Measurements from ENCODE around the gene SS18L1.

The SS18L1 gene

DNA sequence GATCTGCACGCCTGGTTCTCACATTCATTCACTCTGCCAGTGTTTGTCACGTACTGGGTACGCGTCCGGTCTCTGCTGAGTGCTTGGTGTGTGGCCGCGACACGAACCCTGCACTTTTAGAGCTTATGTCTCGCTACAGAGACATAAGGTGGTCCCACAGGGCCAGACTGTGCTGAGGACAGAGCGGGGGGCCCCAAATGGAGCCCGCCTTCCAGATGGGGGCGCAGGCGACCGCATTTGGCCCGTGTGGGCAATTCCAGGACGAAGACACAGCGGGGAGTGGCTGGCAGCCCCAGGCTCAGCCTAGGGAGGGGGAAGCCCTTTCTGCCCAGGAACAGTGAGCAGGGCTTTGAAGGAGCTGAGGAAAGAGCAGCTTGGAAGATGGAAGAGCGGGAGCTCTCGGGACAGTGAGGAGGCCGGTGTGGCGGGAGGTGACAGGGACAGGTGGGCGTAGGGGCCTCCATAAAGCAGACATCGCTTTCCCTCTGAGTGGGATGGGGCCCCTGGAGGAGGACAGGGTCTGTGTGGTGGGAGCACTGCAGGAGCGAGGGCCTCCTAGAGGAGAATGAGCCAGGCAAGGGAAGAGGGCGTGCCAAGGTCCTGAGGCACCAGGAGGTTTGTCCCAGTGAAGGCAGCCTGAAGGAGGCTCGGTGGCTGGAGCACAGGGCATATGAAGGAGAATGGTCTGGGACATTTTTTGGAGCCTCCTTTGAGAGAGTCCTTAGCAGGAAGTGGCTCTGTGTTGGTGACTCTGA lies 31.5 kb downstream of the SS18L1 start:
- DNase-seq, result no peak

DNA sequence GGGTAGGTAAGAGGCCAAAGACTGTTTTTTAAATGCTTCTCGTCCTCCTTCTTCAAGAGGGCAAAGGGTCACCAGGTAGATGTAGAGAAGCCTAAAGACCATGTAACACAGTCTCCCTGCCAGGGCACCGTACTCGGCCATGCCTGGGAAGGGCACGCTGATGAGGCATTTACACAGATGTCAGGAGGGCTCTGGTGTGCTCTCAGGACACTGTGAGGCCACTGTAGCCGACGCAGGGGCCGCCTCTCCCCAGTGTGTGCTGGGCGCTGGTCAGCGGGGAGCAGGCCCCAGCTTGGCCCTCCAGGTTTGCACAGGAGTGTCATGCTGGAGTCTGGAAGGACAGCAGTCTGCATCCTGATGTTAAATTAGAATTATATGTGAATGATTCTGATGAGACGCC lies 32.1 kb downstream of the SS18L1 start:
- no peak for DNase-seq

DNA sequence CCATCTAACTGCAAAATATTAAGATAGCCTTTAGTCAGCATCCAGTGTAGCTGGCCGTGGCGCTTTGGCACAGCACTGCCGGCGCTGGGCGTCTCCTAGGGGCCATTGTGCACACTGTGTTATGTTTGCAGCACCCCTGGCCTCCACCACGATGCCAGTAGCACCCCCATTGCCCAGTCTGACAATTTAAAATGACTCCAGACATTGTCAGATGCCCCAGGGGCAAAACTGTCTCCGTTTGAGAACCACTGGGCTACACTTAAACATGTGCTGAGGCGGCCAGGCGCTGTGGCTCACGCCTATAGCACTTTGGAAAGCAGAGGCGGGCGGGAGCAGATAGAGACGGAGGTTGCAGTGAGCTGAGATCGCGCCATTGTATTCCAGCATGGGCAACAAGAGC lies 33.3 kb downstream of the SS18L1 start:
- DNase-seq, result no peak

DNA sequence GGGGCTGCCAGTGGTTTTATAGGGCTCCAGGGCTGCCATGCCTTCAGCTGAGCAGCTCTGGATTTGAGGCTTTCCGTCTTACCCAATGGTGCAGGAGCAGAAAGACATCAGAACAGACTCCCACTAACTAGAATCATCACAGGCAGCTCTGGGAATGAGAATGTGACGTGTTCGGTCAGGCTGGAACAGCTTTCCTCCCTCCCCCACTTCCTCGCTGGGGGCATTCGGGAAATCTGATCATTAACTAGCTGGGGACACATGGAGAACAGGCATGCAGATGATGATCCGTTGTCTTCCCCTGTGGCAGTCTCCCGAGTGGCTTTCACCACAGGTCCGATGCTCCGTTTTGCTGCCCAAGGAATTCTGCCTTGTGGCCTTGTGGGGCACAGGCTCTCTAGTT lies 33.7 kb downstream of the SS18L1 start:
- DNase-seq, result no peak

DNA sequence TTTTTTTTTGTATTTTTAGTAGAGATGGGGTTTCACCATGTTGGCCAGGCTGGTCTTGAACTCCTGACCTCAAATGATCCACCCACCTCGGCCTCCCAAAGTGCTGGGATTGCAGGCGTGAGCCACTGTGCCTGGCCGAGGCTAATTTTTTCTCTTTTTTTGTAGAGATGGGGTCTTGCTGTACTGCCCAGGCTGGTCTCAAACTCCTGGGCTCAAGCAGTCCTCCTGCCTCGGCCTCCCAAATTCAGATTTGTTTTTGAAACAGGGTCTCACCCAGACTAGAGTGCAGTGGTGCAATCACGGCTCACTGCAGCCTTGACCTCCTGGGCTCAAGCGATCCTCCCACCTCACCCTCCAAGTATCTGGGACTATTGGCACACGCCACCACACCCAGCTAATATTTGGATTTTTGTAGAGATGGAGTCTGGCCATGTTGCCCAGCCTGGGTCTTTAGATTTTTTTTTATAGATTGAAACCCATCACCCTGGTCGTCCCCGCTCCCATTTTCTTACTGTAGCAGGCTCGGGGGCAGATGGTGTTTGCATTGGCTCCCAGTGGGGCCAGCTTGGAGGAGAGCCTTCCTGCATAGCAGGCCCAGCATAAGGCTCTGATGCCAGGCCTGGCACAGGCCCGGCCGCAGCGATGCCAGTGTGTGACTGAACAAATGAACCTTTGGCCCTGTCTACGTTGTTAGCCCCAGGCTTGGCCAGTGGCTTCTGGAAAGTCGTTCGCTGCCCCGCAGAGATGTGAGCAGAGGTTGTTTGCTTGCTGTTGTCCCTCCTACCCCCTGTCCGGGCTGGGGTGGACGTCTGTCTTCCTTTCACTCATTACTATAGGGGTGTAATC lies 35.0 kb downstream of the SS18L1 start:
- no peak for DNase-seq

DNA sequence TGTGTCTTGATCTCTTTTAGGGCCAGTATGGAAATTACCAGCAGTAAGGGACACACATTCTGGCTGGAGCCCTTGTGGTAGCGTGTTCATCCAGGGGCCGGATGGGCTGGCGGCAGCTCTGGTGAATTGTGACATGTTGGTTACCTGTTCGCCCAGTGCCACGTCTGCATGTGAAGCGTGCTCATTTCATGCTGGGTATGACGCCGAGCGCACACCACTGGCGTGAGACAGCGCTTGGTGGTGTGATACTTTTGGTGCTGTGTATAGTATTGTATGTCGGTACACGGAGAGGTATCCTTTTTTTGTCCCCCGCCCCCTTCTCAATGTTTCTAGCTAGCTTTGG lies 35.6 kb downstream of the SS18L1 start:
- no peak for DNase-seq

DNA sequence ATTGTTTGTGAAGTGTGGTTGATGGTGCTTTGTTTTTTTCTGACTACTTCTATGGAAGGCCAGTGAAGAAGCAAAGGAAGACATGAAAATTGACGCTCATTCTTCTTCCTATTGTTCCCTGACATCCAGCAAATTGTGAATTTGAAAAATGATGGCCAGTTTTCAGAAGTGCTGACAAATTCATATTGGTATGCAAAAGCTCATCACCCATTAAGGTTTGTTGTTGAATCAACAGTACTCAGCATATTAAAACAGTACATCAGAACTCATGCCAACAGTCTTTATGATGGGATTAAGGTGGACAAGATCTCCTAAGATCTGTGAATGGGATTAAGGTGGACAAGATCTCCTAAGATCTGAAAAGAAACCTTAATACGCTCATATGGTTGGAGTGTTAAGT lies 38.2 kb downstream of the SS18L1 start:
- no peak for DNase-seq

DNA sequence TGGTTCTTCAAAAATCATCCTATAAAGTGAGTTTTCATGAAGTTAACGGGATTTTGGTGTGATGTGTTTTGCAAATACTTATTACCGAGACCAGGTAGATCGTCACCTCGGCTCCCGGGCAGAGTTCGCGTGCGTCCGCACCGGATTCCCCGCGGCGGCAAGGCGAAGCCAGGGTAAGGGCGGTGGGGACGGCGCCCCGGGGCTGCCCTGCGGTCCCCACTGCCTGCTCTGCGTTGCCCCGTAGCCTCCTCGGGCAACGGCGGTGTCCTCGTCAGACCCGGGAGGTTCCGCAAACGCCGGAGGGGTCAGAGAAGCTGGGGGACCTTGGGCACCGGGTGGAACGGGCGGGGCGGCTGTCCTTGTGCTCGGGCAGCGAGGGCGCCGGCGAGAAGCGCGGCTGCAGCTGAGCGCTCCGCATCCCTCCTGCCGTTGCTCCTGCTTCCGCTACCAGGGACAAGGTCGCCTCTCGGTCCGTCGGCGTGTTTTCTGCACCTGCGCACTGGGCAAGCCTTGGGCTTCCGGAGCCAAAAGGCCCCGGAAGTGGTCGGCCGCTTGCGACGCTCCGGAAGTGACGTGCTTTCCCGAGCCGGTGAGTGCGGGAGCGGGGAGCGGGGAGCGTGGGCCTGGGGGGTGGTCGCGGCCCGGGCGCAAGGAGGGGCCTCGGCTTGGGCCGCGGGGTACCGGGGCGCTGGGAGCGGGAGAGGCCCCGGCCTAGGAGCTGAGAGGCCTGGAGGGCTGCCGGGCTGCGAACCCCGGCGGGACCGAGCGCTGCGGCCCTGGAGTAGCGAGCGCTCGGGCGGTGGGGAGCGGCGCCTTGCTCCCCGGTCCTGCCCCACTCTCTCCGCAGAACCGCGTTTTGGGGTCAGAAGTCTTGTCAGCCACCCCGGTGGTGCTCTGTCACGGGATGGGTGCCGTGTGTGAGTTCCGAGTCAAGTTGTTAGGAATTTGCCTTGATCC lies 39.2 kb downstream of the SS18L1 start, which contains the start of gene MTG2:
MTG2 (plus strand) TSS at position 560 of the 957 bp plus-strand sequence. CDS start 10,393 bp downstream, outside the sequence.
- DNase-seq, result peak; percentile 98

DNA sequence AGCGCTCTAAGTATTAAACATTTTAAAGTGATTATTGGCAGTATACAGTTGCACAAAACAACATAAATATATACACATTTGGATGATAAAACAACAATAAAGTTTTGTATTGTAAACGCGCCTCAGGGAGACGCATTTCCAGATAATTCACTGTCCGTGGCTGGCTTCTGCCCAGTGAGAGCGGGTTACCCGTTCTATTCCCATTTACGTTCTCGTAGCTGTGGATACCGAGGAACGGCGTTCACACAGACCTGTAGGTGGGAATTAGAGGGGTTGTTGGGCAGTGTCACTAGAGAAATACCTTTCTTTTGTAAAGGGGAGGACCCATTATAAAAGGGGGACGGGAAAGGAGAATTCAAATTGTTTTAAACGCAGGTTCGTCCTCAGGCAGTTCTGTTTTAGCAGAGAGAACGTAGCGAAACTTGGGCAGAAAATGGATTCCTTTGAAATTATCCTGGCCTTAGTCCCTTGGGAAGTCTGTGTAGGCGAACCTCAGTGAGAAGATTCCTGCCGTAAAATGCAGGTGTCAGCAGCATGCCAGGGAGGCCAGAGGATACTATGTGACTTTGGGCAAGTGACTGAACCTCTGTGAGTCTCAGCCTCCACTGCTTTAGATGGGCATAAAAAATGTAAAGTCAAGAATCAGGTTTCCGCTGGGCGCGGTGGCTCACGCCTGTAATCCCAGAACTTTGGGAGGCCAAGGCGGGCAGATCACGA lies 40.0 kb downstream of the SS18L1 start:
- no peak for DNase-seq

DNA sequence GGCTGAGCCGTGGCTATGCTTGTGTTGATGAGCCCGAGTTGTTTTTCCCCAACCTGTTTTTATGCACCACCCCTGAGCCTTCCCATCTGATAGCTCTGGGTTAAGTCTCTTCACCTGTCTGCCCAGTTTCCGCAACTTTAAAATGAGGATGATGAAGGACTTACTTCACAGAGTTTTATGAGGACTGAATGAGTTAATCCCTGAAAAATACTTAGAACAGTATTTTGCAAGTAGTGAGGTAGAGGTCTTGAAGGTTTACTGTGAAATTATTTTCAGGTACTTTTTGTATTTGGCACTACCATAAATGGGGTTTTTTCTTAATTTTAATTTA lies 42.5 kb downstream of the SS18L1 start:
- no peak for DNase-seq

DNA sequence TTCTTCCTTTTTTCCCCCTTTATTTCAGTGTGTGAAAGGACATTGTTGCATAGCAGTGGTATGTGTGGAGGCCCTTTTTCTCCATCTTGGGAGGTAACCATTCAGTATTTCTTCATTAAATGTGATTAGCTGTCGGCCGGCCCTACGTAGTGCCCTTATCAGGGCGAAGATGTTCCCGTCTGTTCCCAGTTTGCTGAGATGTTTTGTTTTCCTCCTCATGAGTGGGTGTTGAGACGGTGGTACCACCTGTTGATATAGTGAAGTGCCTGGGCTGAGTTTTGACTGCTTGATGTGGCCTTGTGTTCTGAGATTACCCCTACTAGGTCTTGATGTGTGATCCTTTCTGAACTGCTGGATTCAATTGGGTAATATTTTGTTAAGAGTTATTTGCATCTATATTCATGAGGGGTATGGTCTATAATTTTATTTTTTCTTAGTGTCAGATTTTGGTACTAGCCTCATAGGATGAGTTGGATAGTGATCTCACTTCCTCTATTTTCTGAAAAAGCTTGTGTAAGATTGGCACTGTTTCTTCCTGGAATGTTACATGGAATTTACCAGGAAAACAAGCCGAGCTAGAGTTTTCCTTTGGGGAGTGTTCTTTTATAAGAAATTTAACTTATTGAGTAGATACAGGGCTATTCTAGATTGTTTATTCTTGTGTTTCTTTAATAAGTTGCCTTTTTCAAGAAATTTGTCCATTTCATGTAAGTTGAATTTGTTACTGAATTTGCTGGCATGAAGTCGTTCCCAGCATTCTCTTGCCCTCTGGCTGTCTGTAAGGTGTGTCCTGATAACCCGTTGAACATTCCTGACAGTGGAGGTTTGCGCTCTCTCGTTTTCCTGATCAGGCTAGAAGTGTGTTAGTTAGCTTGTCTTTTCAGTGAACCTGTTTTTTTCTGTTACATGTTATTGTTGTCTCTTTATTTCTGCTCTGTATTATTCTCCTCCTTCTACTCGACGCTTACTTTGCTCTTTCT lies 43.6 kb downstream of the SS18L1 start:
- peak; percentile 62 for DNase-seq

DNA sequence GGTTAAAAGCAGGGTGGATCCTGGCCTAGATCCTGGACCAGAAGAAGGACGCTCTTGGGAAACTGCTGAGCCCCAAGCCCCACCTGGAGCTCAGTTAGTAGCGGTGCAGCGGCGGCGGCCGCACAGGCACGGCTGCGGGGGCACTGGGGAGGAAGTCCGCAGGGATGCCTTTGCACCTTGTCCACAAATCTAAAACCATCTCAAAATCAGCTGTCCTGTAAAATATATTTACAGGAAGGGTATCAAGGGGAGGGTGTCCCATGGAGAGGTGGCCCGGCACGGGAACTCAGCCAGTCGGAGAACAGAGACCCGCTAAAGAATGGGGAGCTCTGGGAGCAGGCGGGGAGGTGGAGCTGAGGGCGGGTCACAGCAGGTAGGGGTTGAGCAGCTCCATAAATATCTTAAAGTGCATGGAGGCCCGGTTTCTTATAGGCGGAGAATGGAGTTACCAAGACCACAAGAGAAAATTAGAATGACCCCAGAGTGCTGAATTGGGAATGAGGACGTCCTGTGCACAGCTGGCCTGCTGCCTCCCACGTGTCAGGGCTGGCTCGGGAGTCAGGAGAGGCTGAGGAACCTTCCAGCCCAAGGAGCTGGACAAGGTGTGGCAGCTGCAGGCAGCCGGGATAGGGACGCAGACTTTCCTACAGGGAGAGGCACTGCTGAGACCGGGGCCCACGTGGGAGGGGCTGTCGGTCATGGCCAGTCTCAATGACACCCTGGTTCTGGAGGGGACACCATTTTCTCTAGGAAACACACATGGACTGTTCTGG lies 47.3 kb downstream of the SS18L1 start:
- no peak for DNase-seq

DNA sequence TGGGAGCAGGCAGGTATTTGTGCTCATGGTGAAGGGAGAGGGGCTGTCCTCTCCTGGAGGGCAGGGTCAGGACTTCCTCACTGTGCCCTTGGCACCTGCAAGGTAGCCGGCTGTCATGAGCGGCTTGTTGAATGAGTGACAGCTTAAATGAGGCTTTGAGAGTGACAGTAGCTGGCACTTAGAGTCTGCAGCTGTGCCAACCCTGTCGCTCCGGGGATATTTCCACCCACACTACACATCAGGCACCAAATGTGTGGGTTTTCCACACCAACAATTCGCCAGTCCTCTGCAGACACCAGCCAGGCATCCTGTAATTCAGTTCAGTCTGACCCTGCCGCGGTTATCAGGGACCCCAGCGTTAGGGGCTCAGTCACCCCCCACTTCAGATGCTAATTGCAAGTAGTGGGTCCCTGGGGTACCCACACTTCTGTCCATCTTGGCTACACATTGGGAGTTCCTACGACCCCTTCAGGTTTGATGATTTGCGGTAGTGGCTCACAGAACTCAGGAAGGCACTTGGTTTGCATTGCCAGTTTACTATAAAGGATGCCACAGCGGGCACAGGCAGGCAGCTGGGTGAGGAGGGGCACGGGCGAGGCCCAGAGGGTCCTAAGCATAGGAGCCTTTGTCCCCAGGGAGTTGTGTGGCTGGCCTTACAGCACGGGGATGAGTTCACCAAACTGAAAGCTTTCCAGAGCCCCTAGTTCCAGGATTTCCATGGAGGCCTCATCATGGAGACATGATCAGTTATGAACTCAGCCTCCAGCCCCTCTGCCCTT lies 48.4 kb downstream of the SS18L1 start:
- no peak for DNase-seq

DNA sequence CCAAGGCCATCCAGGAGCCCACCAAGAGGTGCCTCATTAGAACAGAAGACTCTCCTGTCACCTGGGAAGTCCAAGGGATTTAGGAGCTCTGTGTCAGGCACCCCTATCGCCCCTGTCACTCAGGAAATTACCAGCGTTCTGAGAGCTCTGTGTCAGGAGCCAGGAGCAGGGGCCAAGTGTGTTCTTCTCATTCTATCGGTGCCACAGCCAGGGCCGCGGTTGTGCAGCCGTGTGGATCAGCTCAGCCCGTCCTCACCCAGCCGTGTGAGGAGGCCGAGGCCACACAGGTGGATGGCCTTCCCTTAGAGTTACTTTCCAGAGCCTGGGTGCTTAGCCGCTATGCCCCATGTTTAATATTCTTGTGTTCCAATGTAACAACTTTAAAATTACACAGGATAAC lies 49.1 kb downstream of the SS18L1 start:
- DNase-seq, result no peak

DNA sequence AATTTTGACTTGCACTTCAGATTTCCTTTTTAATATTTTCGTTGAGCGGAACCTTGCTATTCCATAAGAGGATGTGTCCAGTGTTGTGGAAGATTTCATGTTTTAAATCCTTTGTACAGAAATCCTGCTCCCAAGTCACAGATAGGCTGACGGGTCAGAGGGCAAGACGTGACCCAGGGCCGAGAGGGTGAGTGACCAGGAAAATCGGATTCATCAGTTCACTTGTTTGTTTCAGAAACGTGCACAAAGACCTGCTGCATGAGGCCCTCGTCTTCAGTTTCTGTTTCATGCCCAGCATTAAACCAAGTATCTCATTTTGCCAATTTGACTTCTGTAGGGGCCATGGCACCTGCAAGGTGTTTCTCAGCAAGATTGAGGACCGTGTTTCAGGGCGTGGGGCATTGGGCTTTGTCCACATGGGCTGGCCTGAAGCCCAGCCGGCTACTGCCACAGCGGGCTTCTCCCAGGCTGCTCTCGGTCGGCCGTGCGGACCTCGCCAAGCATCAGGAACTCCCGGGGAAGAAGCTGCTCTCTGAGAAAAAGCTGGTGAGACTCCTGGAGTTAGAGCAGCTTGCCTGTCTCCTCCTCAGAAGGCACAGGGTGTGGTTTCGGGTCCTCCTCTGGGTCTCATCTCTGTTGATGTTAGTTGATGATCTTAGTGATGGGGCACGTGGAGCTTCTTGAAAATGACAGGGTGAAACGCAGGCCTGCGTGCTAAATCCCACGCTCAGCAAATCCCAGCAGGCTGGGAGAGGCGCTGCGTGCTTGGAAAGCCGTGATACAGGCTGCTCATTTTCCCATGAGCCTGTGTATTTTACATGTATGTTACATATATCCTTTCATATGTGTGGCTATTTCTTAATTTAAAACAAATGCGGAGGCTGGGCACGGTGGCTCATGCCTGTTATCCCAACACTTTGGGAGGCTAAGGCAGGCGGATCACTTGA lies 49.8 kb downstream of the SS18L1 start:
- no peak for DNase-seq

DNA sequence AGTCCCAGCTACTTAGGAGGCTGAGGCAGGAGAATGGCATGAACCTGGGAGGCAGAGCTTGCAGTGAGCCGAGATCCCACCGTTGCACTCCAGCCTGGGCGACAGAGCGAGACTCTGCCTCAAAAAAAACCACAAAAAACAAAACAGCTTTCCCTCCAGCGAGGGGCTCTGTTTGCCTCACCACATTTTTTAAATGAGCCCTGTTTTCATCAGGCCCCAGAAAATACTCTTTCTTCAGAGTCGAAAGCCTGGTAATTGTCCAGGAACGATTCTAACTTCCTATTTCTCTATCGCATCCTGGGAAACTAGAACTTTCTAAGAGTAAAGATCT lies 51.5 kb downstream of the SS18L1 start:
- no peak for DNase-seq

DNA sequence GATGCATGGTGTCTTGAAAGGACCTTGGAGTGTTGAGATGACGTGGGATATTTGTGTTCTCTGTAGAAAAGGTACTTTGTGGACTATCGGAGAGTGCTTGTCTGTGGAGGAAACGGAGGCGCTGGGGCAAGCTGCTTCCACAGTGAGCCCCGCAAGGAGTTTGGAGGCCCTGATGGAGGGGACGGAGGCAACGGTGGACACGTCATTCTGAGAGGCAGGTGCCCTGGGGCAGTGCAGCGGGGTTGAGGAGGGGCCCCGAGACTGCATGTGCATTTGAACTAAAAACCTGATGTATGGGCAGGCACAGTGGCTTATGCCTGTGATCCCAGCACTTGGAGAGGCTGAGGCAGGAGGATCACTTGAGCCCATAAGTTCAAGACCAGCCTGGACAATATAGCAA lies 52.2 kb downstream of the SS18L1 start:
- DNase-seq, result no peak

DNA sequence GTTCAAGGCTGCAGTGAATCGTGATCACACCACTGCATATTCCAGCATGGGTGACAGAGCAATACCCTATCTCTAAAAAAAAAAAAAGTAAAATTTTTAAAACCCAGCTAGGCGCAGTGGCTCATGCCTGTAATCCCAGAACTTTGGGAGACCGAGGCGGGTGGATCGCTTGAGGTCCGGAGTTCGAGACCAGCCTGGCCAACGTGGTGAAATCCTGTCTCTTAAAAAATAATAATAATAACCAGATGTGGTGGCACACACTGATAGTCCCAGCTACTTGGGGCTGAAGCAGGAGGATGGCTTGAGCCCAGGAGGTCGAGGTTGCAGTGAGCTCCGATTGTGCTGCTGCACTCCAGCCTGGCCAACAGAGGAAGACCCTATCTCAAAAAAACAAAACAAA lies 52.7 kb downstream of the SS18L1 start:
- no peak for DNase-seq

DNA sequence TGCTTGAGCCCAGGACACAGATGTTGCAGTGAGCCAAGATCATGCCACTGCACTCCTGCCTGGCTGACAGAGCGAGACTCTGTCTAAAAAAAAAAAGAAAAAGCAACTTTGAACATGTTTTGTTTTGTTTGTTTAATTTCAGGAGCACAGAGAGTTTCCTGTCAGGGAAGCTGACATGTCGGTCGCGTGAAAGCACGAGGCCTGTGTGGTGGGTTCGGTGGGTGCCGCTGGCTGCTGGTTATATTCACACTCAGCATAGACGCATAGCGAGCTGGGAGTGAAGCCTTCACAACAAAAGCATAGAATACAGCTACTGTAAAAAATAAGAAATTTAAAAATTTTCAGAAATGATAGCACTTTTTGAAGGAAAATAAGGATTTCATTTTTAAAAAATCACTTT lies 53.7 kb downstream of the SS18L1 start:
- no peak for DNase-seq

Measured in islet precursor cell (in vitro differentiated cells).